KMS-11 (cell line): ENCODE results near the gene GJA9.

ENCODE experiments used
- H2AFZ ChIP-seq: fragments of 200-600 bp; sonication (generic); 2 replicates; pipeline ENCODE4 v1.6.1; 2016; ENCODE audit warnings: antibody characterized with exemption, mixed run types, low read depth
- H3K27ac ChIP-seq: fragments of 200-600 bp; sonication (generic); 2 replicates; pipeline ENCODE4 v1.6.1; 2016; ENCODE audit warnings: mild to moderate bottlenecking, mixed run types
- H3K27me3 ChIP-seq: fragments of 200-600 bp; sonication (generic); 2 replicates; pipeline ENCODE4 v1.6.1; 2017; ENCODE audit warnings: mild to moderate bottlenecking, low read depth, mixed run types, moderate library complexity; ENCODE audit not compliant: insufficient read depth
- H3K36me3 ChIP-seq: fragments of 200-600 bp; sonication (generic); 2 replicates; pipeline ENCODE4 v1.6.1; 2017; ENCODE audit warnings: mild to moderate bottlenecking, mixed run types; ENCODE audit not compliant: insufficient read depth
- H3K4me1 ChIP-seq: fragments of 200-600 bp; sonication (generic); 2 replicates; pipeline ENCODE4 v1.6.1; 2016; ENCODE audit warnings: mild to moderate bottlenecking, low read depth, mixed run types; ENCODE audit not compliant: poor library complexity, severe bottlenecking
- H3K4me2 ChIP-seq: fragments of 200-600 bp; sonication (generic); 2 replicates; pipeline ENCODE4 v1.7.0; 2016; ENCODE audit warnings: mild to moderate bottlenecking, mixed run types
- H3K4me3 ChIP-seq: fragments of 200-600 bp; sonication (generic); IDR thresholded peaks from 2 replicates; pipeline ENCODE4 v1.6.1; 2017; ENCODE audit warnings: low read depth, low read length, mixed read lengths; ENCODE audit not compliant: insufficient read depth
- H3K79me2 ChIP-seq: fragments of 200-600 bp; sonication (generic); 2 replicates; pipeline ENCODE4 v1.6.1; 2016; ENCODE audit warnings: low read depth, mixed run types; ENCODE audit not compliant: insufficient read depth
- H3K9ac ChIP-seq: fragments of 200-600 bp; sonication (generic); 2 replicates; pipeline ENCODE4 v1.6.1; 2016; ENCODE audit warnings: mild to moderate bottlenecking, mixed run types
- H4K20me1 ChIP-seq: fragments of 200-600 bp; sonication (generic); 2 replicates; pipeline ENCODE4 v1.6.1; 2016; ENCODE audit warnings: mild to moderate bottlenecking, mixed run types; ENCODE audit not compliant: insufficient read depth
- TF ChIP-seq, protein P1 (sequence below): fragments of 200-600 bp; sonication (generic); conservative IDR thresholded peaks from 2 replicates; pipeline ENCODE4 v1.6.1; 2017; ENCODE audit warnings: low read depth, mild to moderate bottlenecking, antibody characterized with exemption, low read length, moderate library complexity, mixed read lengths

GJA9 gene

DNA sequence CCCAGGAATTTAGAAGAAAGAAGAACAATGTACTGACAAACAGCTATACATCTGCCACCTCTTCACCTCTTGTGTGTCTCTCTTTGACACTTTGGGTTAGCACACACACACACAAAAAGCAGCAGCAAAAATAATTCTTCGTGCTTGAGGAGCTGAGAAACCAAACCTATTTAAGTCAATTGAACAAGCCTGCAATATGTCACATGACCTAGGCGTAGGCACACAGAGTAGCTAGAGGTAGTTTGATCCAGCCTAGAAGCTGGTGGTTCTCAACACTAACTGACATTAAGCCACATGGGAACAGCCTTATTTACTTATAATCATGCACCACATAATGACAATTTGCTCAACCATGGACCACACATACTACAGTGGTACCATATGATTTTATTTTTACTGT lies 54.1 kb downstream of the GJA9 start:
- TF ChIP-seq, protein P1, sequence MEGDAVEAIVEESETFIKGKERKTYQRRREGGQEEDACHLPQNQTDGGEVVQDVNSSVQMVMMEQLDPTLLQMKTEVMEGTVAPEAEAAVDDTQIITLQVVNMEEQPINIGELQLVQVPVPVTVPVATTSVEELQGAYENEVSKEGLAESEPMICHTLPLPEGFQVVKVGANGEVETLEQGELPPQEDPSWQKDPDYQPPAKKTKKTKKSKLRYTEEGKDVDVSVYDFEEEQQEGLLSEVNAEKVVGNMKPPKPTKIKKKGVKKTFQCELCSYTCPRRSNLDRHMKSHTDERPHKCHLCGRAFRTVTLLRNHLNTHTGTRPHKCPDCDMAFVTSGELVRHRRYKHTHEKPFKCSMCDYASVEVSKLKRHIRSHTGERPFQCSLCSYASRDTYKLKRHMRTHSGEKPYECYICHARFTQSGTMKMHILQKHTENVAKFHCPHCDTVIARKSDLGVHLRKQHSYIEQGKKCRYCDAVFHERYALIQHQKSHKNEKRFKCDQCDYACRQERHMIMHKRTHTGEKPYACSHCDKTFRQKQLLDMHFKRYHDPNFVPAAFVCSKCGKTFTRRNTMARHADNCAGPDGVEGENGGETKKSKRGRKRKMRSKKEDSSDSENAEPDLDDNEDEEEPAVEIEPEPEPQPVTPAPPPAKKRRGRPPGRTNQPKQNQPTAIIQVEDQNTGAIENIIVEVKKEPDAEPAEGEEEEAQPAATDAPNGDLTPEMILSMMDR = no peak
- H3K4me1 ChIP-seq = no peaks in the 10 kb centered on the region
- H2AFZ ChIP-seq = no peak overlapping the region
- H4K20me1 ChIP-seq = no peaks in the 10 kb centered on the region
- no peak overlapping the region for H3K4me2 ChIP-seq
- H3K27me3 ChIP-seq = no peaks in the 10 kb centered on the region
- H3K36me3 ChIP-seq = no peaks in the 10 kb centered on the region
- no peaks in the 10 kb centered on the region for H3K79me2 ChIP-seq
- H3K9ac ChIP-seq = no peak overlapping the region
- H3K27ac ChIP-seq = no peak overlapping the region
- H3K4me3 ChIP-seq = no peak overlapping the region

DNA sequence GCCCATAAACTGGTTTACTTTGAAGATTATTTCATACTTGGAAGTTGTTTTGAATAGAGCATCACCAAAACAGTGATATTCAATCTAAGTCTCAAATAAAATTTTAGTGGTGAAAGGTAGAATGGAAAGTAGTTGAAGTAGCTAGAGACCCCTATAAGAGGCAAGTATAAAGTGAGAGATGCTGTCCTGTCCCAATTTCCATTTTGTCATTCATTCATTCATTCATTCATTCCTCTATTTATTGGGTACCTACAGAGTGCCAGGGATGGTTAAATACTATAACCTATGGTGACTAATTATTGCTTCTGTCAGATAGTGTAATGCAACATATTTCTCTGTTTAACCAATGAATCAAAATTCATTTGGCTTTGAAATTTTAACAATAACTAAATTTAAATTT lies 54.5 kb downstream of the GJA9 start:
- Histone ChIP-seq H3K79me2 (no peaks in the 10 kb centered on the region), H3K27me3 (no peaks in the 10 kb centered on the region), H3K4me1 (no peaks in the 10 kb centered on the region), H3K4me3 (no peak overlapping the region), H3K4me2 (no peak overlapping the region), H2AFZ (no peak overlapping the region), H3K36me3 (no peaks in the 10 kb centered on the region), H3K27ac (no peak overlapping the region), H4K20me1 (no peaks in the 10 kb centered on the region), H3K9ac (no peak overlapping the region)
- TF ChIP-seq, protein P1 = no peak

DNA sequence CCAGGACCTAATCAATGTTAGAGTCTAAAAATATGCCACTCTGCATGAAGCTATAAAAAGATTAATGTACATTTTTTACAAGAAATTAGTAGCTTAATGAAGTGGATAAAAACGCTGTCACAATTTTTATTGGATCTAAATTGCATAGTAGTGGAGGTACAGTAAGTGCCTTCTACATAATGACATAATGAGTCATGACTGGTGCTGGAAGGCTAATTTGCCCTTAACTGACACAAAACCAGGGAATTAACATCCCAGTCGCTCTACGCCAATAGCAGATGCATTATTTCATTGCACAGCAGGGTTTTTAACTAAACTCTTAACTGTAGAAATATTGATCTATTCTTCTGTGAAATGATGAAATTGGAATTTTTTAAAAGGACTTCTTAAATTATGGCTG lies 55.1 kb downstream of the GJA9 start:
- Histone ChIP-seq H3K4me2 (no peak overlapping the region), H3K27ac (no peak overlapping the region), H3K9ac (no peak overlapping the region), H3K4me1 (no peaks in the 10 kb centered on the region), H4K20me1 (no peaks in the 10 kb centered on the region), H2AFZ (no peak overlapping the region), H3K79me2 (no peaks in the 10 kb centered on the region), H3K4me3 (no peak overlapping the region), H3K36me3 (no peaks in the 10 kb centered on the region), H3K27me3 (no peaks in the 10 kb centered on the region)
- TF ChIP-seq, protein P1 = no peak
